Ishikawa (cell line): ENCODE data around the gene TREML4.

ENCODE experiments used
- EGR1 ChIP-seq: IDR thresholded peaks from 2 replicates; pipeline ENCODE4 v1.6.1; 2012
- EP300 ChIP-seq: IDR thresholded peaks from 2 replicates; pipeline ENCODE4 v1.6.1; 2012; ENCODE audit warnings: borderline replicate concordance
- NFIC ChIP-seq: IDR thresholded peaks from 2 replicates; pipeline ENCODE4 v1.6.1; 2012
- YY1 ChIP-seq: IDR thresholded peaks from 2 replicates; pipeline ENCODE4 v1.6.1; 2012; ENCODE audit warnings: low read depth
- ZBTB7A ChIP-seq: IDR thresholded peaks from 2 replicates; pipeline ENCODE4 v1.6.1; 2012; ENCODE audit warnings: low read depth

- no peak for TF ChIP-seq YY1
- no peak for TF ChIP-seq NFIC
- TF ChIP-seq ZBTB7A = no peak
- TF ChIP-seq EP300 = no peak
- no peak for TF ChIP-seq EGR1
These were observed 27.8 kb upstream of the TREML4 start for GRCh38 chr6:41200296-41200900.
